Thoracic aorta (tissue), 2 donors: ENCODE measurements around the gene PARP14. TPM values are rescaled to one million over a fixed set of nuclear protein-coding genes. Genes with fewer than 3 reads are reported as not detected.

Experiments used
- ATAC-seq: fragments of 150-250 bp; one replicate; pipeline ENCODE4 v1.8.0; 2017; ENCODE audit warnings: low read depth; ENCODE audit not compliant: insufficient number of reproducible peaks, low FRiP score
- DNase-seq: peaks from one replicate; pipeline ENCODE4 v3.0.0-alpha.2; 2020; ENCODE audit warnings: low spot score
- H3K27ac ChIP-seq, 2 donors: fragments of 200-600 bp; sonication (generic); 1 replicate in 1 of 2; 2 replicates in 1 of 2; pipeline ENCODE4 v1.5.1; 2016; ENCODE audit warnings: mild to moderate bottlenecking in 2 of 2, moderate library complexity in 2 of 2
- H3K27me3 ChIP-seq: fragments of 200-600 bp; sonication (generic); replicated peaks from 2 replicates; pipeline ENCODE4 v1.6.0; 2016; ENCODE audit warnings: mild to moderate bottlenecking; ENCODE audit not compliant: insufficient read depth
- H3K36me3 ChIP-seq: fragments of 200-600 bp; sonication (generic); one replicate; pipeline ENCODE4 v1.5.1; 2016
- H3K4me1 ChIP-seq, 2 donors: fragments of 200-600 bp; sonication (generic); 1 replicate in 1 of 2; 2 replicates in 1 of 2; pipeline versions ENCODE4 v1.5.1 to v1.6.0; 2016; ENCODE audit warnings: low read depth in 2 of 2, mild to moderate bottlenecking in 1 of 2; ENCODE audit not compliant: control insufficient read depth in 1 of 2
- H3K4me3 ChIP-seq: fragments of 200-600 bp; sonication (generic); 2 replicates; pipeline ENCODE4 v1.5.1; 2016; ENCODE audit warnings: mild to moderate bottlenecking
- H3K9me3 ChIP-seq: fragments of 200-600 bp; sonication (generic); 2 replicates; pipeline ENCODE4 v1.5.1; 2016
- CTCF ChIP-seq: fragments of 200-600 bp; sonication (generic); IDR thresholded peaks from one replicate; pipeline ENCODE4 v1.5.1; 2019; ENCODE audit warnings: antibody characterized with exemption
- total RNA-seq, 2 donors: library from RNA; depleted of rRNA; stranded (reverse); fragments of >200 nt; gene quantifications; one replicate each; pipeline versions ENCODE4 v1.1.0 to v1.2.3, GENCODE V29; 2016

The PARP14 gene
- total RNA-seq, 2 donors from 2014 or later: 57.1 to 74.1 TPM

- Histone ChIP-seq H3K27me3 (no peaks in the 10 kb centered on the region), H3K4me1 (no peaks in the 10 kb centered on the region), H3K36me3 (no peaks in the 10 kb centered on the region), H3K4me3 (no peak overlapping the region), H3K9me3 (no peaks in the 10 kb centered on the region), H3K27ac (no peak overlapping the region)
- TF ChIP-seq CTCF: peak; percentile 33
- DNase-seq (no peak), ATAC-seq (no peak)
These were observed 74.3 kb downstream of the PARP14 start for GRCh38 chr3:122754929-122755328.

- no peaks in the 10 kb centered on the region for H3K36me3 ChIP-seq
- no peak overlapping the region for H3K27ac ChIP-seq
- H3K27me3 ChIP-seq: no peaks in the 10 kb centered on the region
- TF ChIP-seq CTCF: no peak
- DNase-seq: no peak
- no peaks in the 10 kb centered on the region for H3K4me1 ChIP-seq
- ATAC-seq: no peak
- H3K4me3 ChIP-seq: no peak overlapping the region
- no peaks in the 10 kb centered on the region for H3K9me3 ChIP-seq
These were observed 74.9 kb downstream of the PARP14 start for GRCh38 chr3:122755491-122755890.

GRCh38 chr3:122758877-122759560 is 78.4 kb downstream of the PARP14 start:
- TF ChIP-seq CTCF: no peak
- H3K27me3 ChIP-seq: no peaks in the 10 kb centered on the region
- no peaks in the 10 kb centered on the region for H3K36me3 ChIP-seq
- no peak overlapping the region for H3K4me3 ChIP-seq
- ATAC-seq (no peak), DNase-seq (no peak)
- no peaks in the 10 kb centered on the region for H3K4me1 ChIP-seq
- no peaks in the 10 kb centered on the region for H3K9me3 ChIP-seq
- H3K27ac ChIP-seq: no peak overlapping the region

- Histone ChIP-seq H3K9me3 (no peaks in the 10 kb centered on the region), H3K27ac (no peak overlapping the region), H3K4me1 (no peaks in the 10 kb centered on the region), H3K4me3 (no peak overlapping the region), H3K27me3 (no peaks in the 10 kb centered on the region), H3K36me3 (no peaks in the 10 kb centered on the region)
- ATAC-seq (no peak), DNase-seq (no peak)
- no peak for TF ChIP-seq CTCF
These were observed 80.0 kb downstream of the PARP14 start for GRCh38 chr3:122760453-122761271.

- no peaks in the 10 kb centered on the region for H3K9me3 ChIP-seq
- no peak for DNase-seq
- no peaks in the 10 kb centered on the region for H3K4me1 ChIP-seq
- peaks cover 9% of the 10 kb centered on the region for H3K36me3 ChIP-seq
- H3K27me3 ChIP-seq: no peaks in the 10 kb centered on the region
- TF ChIP-seq CTCF: no peak
- no peak overlapping the region for H3K4me3 ChIP-seq
- no peak for ATAC-seq
- H3K27ac ChIP-seq: no peak overlapping the region
These were observed 85.8 kb downstream of the PARP14 start for GRCh38 chr3:122766430-122766829.
